ENCODE results near the gene TEKTIP1.
"Not testable (repeated sequence)": the region's sequence is repeated elsewhere in the genome, so short reads cannot be mapped to it uniquely, and the experiment has no call there.

TEKTIP1 gene

DNA sequence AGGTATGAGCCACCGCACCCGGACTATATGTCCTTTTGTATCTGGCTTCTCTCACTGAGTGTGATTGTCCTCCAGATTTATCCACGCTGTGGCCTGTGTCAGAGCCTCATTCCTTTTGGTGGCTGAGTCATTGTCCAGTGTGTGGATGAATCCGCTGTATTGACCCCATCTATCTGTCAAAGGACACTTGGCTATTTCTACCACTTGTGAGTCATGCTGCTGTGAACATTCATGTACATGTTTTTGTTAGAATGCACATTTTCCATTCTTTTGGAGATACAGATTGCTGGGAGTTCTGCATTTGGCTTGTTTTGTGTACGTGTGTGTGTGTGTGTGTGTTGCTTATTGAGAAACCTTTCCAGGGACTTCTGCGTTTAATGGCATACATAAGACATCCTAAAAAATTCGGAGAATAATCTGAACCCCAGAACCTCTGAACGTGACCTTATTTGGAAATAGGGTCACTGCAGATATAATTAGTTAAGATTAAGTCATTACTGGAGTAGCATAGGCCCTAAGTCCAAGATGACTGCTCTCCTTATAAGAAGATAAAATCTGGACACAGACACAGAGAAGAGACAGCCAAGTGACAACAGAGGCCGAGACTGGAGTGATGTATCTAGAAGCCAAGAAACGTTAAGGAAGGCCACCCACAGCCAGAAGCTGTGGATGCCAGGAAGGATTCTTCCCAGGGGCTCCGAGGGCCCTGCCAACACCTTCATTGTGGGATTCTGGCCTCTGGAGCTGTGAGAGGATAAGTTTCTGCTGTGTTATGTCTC lies 41.4 kb downstream of the TEKTIP1 start:
- H3K27ac ChIP-seq (ENCODE audit: low read length): no peak overlapping the region
- H2AFZ ChIP-seq (ENCODE audit: low read depth, low read length): no peak overlapping the region
- peaks cover 13% of the 10 kb centered on the region for H3K36me3 ChIP-seq (ENCODE audit: insufficient read depth, low read length)
- no peak for TF ChIP-seq EZH2 (IDR thresholded peaks at IDR 0.05; ENCODE audit: borderline replicate concordance, low read depth, low read length, severe bottlenecking)
- TF ChIP-seq, protein P1, sequence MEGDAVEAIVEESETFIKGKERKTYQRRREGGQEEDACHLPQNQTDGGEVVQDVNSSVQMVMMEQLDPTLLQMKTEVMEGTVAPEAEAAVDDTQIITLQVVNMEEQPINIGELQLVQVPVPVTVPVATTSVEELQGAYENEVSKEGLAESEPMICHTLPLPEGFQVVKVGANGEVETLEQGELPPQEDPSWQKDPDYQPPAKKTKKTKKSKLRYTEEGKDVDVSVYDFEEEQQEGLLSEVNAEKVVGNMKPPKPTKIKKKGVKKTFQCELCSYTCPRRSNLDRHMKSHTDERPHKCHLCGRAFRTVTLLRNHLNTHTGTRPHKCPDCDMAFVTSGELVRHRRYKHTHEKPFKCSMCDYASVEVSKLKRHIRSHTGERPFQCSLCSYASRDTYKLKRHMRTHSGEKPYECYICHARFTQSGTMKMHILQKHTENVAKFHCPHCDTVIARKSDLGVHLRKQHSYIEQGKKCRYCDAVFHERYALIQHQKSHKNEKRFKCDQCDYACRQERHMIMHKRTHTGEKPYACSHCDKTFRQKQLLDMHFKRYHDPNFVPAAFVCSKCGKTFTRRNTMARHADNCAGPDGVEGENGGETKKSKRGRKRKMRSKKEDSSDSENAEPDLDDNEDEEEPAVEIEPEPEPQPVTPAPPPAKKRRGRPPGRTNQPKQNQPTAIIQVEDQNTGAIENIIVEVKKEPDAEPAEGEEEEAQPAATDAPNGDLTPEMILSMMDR (IDR thresholded peaks at IDR 0.05; ENCODE audit: borderline replicate concordance, extremely low read depth, low read length, poor library complexity, severe bottlenecking): no peak
- H3K4me3 ChIP-seq (ENCODE audit: low read depth in 1 of 2, low read length in 2 of 2): no peak overlapping the region
- no peaks in the 10 kb centered on the region for H3K79me2 ChIP-seq (ENCODE audit: insufficient read depth, low read length)
- H3K9ac ChIP-seq (ENCODE audit: low read depth, low read length): no peak overlapping the region
- H3K4me2 ChIP-seq (ENCODE audit: insufficient read depth, low read length): no peak overlapping the region
- H3K9me3 ChIP-seq (ENCODE audit: insufficient read depth, low read length, severe bottlenecking): no peaks in the 10 kb centered on the region
- H3K4me1 ChIP-seq (ENCODE audit: insufficient read depth, low read length): no peaks in the 10 kb centered on the region
- DNase-seq (no peak), ATAC-seq (ENCODE audit: insufficient read depth, low read depth) (no peak)
- 0 out of 2 replicates have a peak, but pooled peaks cover 1% of the 10 kb centered on the region for H4K20me1 ChIP-seq (ENCODE audit: insufficient read depth, low read length)
- H3K27me3 ChIP-seq (ENCODE audit: insufficient read depth, low read length, poor library complexity): no peaks in the 10 kb centered on the region

DNA sequence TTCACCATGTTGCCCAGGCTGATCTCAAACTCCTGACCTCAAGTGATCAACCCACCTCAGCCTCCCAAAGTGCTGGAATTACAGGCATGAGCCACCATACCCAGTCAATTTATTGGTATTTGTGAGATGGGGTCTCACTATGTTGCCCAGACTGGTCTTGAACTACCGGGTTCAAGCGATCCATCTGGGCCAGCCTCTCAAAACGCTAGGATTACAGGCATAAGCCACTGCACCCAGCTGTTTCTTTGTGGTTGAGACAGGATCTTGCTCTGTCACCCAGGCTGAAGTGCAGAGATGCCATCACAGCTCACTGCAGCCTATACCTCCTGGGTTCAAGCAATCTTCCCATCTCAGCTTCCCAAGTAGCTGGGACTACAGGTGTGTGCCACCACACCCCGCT lies 42.8 kb downstream of the TEKTIP1 start:
- DNase-seq; ATAC-seq (ENCODE audit: insufficient read depth, low read depth); H3K27ac ChIP-seq (ENCODE audit: low read length); H3K27me3 ChIP-seq (ENCODE audit: insufficient read depth, low read length, poor library complexity); H3K36me3 ChIP-seq (ENCODE audit: insufficient read depth, low read length); H3K9me3 ChIP-seq (ENCODE audit: insufficient read depth, low read length, severe bottlenecking); H3K4me1 ChIP-seq (ENCODE audit: insufficient read depth, low read length); H4K20me1 ChIP-seq (ENCODE audit: insufficient read depth, low read length); H3K79me2 ChIP-seq (ENCODE audit: insufficient read depth, low read length); H3K4me2 ChIP-seq (ENCODE audit: insufficient read depth, low read length); H3K9ac ChIP-seq (ENCODE audit: low read depth, low read length); H3K4me3 ChIP-seq (ENCODE audit: low read depth in 1 of 2, low read length in 2 of 2); H2AFZ ChIP-seq (ENCODE audit: low read depth, low read length): not testable (repeated sequence)

DNA sequence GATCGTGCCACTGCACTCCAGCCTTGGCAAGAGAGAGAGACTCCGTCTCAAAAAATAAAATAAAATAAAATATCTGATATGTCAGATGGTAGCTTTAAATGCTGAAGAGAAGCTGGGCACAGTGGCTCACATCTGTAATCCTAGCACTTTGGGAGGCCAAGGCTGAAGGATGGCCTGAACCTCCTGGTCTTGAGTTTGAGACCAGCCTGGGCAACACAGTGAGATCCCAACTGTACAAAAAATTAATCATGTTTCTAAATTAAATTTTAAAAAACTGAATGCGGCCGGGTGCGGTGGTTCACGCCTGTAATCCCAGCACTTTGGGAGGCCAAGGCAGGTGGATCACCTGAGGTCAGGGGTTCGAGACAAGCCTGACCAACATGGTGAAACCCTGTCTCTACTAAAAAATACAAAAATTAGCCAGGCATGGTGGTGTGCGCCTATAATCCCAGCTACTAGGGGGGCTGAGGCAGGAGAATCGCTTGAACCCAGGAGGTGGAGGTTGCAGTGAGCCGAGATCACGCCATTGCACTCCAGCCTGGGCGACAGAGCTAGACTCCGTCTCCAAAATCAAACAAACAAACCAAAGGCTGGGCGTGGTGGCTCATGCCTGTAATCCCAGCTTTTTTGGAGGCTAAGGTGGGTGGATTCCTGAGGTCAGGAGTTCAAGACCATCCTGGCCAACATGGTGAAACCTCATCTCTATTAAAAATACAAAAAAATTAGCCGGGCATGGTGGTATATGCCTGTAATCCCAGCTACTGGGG lies 45.2 kb downstream of the TEKTIP1 start:
- H3K27ac ChIP-seq (ENCODE audit: low read length); H3K27me3 ChIP-seq (ENCODE audit: insufficient read depth, low read length, poor library complexity); DNase-seq; H3K4me3 ChIP-seq (ENCODE audit: low read depth in 1 of 2, low read length in 2 of 2); H3K4me2 ChIP-seq (ENCODE audit: insufficient read depth, low read length); H3K79me2 ChIP-seq (ENCODE audit: insufficient read depth, low read length); H3K9me3 ChIP-seq (ENCODE audit: insufficient read depth, low read length, severe bottlenecking); ATAC-seq (ENCODE audit: insufficient read depth, low read depth); H3K36me3 ChIP-seq (ENCODE audit: insufficient read depth, low read length); H2AFZ ChIP-seq (ENCODE audit: low read depth, low read length); H3K4me1 ChIP-seq (ENCODE audit: insufficient read depth, low read length); H4K20me1 ChIP-seq (ENCODE audit: insufficient read depth, low read length); H3K9ac ChIP-seq (ENCODE audit: low read depth, low read length): not testable (repeated sequence)

DNA sequence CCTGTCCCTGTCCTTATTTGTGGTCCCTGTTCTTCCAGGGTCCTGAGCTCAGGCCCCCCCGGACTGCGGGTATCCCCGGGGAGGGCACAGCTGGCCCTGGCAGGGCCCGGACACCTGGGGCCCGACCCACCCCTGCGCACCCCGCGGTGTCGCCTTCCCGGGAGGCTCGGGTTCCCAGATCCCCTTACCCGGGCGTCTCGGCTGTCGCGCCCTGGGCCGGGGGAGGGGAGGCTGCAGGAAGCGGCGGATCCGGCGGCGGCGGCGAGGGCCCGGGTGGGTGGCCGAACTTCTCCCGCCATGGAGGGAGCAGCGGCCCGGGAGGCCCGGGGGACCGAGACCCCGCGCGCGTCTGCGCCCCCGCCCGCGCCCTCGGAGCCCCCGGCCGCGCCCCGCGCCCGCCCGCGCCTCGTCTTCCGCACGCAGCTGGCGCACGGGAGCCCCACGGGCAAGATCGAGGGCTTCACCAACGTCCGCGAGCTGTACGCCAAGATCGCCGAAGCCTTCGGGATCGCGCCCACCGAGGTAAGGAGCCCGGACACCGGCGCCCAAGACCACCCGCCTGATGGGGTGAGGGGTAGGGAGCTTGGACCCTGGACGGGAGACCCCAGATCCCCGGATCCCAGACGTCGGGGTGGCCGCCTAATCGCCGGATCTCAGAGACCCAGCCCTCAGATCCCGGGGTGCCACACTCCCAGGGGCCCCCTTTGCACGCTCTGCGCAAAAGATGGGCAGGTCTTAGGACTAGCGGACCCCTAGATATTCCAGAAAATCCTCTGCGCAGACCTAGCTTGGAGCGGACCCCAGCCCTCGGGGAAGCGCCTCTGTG lies 46.5 kb downstream of the TEKTIP1 start, which contains the start of gene GIPC3:
GIPC3 (plus strand) TSS at position 178 of the 826 bp plus-strand sequence; CDS start at position 298, 120 bp downstream.
- no peak for ATAC-seq (ENCODE audit: insufficient read depth, low read depth)
- H3K27me3 ChIP-seq (ENCODE audit: insufficient read depth, low read length, poor library complexity): no peaks in the 10 kb centered on the region
- no peak within 1 kb of the TSS for H3K4me3 ChIP-seq (ENCODE audit: low read depth in 1 of 2, low read length in 2 of 2)
- no peak within 1 kb of the TSS for H3K4me2 ChIP-seq (ENCODE audit: insufficient read depth, low read length)
- H2AFZ ChIP-seq (ENCODE audit: low read depth, low read length): no peak within 1 kb of the TSS
- H3K36me3 ChIP-seq (ENCODE audit: insufficient read depth, low read length): no peaks in the 10 kb centered on the region
- DNase-seq: no peak
- H3K9ac ChIP-seq (ENCODE audit: low read depth, low read length): no peak within 1 kb of the TSS
- H4K20me1 ChIP-seq (ENCODE audit: insufficient read depth, low read length): no peaks in the 10 kb centered on the region
- TF ChIP-seq, protein P1 (IDR thresholded peaks at IDR 0.05; ENCODE audit: borderline replicate concordance, extremely low read depth, low read length, poor library complexity, severe bottlenecking): no peak
- no peak for TF ChIP-seq EZH2 (IDR thresholded peaks at IDR 0.05; ENCODE audit: borderline replicate concordance, low read depth, low read length, severe bottlenecking)
- no peaks in the 10 kb centered on the region for H3K79me2 ChIP-seq (ENCODE audit: insufficient read depth, low read length)
- H3K4me1 ChIP-seq (ENCODE audit: insufficient read depth, low read length): no peaks in the 10 kb centered on the region
- no peaks in the 10 kb centered on the region for H3K9me3 ChIP-seq (ENCODE audit: insufficient read depth, low read length, severe bottlenecking)
- H3K27ac ChIP-seq (ENCODE audit: low read length): no peak within 1 kb of the TSS
